ACC112 (cell line): ENCODE measurements around the gene SPAST.
"Not testable (repeated sequence)": the region's sequence is repeated elsewhere in the genome, so short reads cannot be mapped to it uniquely, and the experiment has no call there.

Source experiments
- H2AFZ ChIP-seq: fragments of 200-600 bp; sonication (generic); one replicate; pipeline ENCODE4 v1.6.0; 2017; ENCODE audit warnings: antibody characterized with exemption, low read length; ENCODE audit not compliant: unreplicated experiment
- H3K27ac ChIP-seq: fragments of 200-600 bp; sonication (generic); 2 replicates; pipeline ENCODE4 v1.5.1; 2014; ENCODE audit warnings: low read depth, mild to moderate bottlenecking, antibody characterized with exemption, low read length, moderate library complexity
- H3K27me3 ChIP-seq: fragments of 200-600 bp; sonication (generic); 2 replicates; pipeline ENCODE4 v1.6.1; 2014; ENCODE audit warnings: mild to moderate bottlenecking, antibody characterized with exemption, low read length, moderate library complexity, mixed read lengths; ENCODE audit not compliant: insufficient read depth
- H3K36me3 ChIP-seq: fragments of 200-600 bp; sonication (generic); 2 replicates; pipeline ENCODE4 v1.6.1; 2016; ENCODE audit warnings: mild to moderate bottlenecking, antibody characterized with exemption, low read length, moderate library complexity, mixed read lengths; ENCODE audit not compliant: insufficient read depth
- H3K4me1 ChIP-seq: fragments of 200-600 bp; sonication (generic); one replicate; pipeline ENCODE4 v1.6.1; 2016; ENCODE audit warnings: low read length, mixed read lengths; ENCODE audit not compliant: insufficient read depth, unreplicated experiment, control insufficient read depth
- H3K4me3 ChIP-seq: fragments of 200-600 bp; sonication (generic); 2 replicates; pipeline ENCODE4 v1.5.1; 2014; ENCODE audit warnings: mild to moderate bottlenecking, low read depth, low read length
- H3K79me2 ChIP-seq: fragments of 200-600 bp; sonication (generic); one replicate; pipeline ENCODE4 v1.6.0; 2016; ENCODE audit warnings: low read length; ENCODE audit not compliant: control insufficient read depth, unreplicated experiment, insufficient read depth

Gene SPAST

GRCh38 chr2:32063310-32064020, at the start of gene SPAST:
Gene SPAST (plus strand): TSS chr2:32063556. CDS start chr2:32063832, 276 bp downstream.
- H3K36me3 ChIP-seq = no peaks in the 10 kb centered on the region
- H3K27ac ChIP-seq = peak within 1 kb of the TSS; percentile 67

GRCh38 chr2:32018789-32019482, 44.4 kb upstream of the SPAST start:
- H3K27me3 ChIP-seq, H3K27ac ChIP-seq, H3K4me3 ChIP-seq, H3K36me3 ChIP-seq, H2AFZ ChIP-seq, H3K79me2 ChIP-seq, H3K4me1 ChIP-seq: not testable (repeated sequence)

More at GRCh38 chr2:32063310-32064020, at the start of gene SPAST:
- Histone ChIP-seq H3K27me3 (no peaks in the 10 kb centered on the region), H3K4me1 (peaks cover 5% of the 10 kb centered on the region), H2AFZ (peak within 1 kb of the TSS; percentile 96), H3K4me3 (peak within 1 kb of the TSS; percentile 91), H3K79me2 (peaks cover 8% of the 10 kb centered on the region)

GRCh38 chr2:32034198-32034887, 29.0 kb upstream of the SPAST start:
- not testable (repeated sequence) for H3K4me3 ChIP-seq, H2AFZ ChIP-seq, H3K36me3 ChIP-seq, H3K27me3 ChIP-seq, H3K27ac ChIP-seq
- Histone ChIP-seq H3K79me2 (peaks cover 16% of the 10 kb centered on the region), H3K4me1 (peaks cover 10% of the 10 kb centered on the region)

- H3K27ac ChIP-seq = peak within 1 kb of the TSS; percentile 54
- H3K4me1 ChIP-seq = peaks cover 6% of the 10 kb centered on the region
- peak within 1 kb of the TSS; percentile 90 for H3K4me3 ChIP-seq
- H3K36me3 ChIP-seq = no peaks in the 10 kb centered on the region
- H3K27me3 ChIP-seq = no peaks in the 10 kb centered on the region
- H3K79me2 ChIP-seq = peaks cover 14% of the 10 kb centered on the region
- H2AFZ ChIP-seq = peak within 1 kb of the TSS; percentile 93
These were observed 23.7 kb upstream of the SPAST start, which contains the start of gene DPY30 for GRCh38 chr2:32039447-32040219. Gene DPY30 (minus strand): TSS chr2:32039805. CDS start chr2:32039456, 349 bp downstream.

DNA sequence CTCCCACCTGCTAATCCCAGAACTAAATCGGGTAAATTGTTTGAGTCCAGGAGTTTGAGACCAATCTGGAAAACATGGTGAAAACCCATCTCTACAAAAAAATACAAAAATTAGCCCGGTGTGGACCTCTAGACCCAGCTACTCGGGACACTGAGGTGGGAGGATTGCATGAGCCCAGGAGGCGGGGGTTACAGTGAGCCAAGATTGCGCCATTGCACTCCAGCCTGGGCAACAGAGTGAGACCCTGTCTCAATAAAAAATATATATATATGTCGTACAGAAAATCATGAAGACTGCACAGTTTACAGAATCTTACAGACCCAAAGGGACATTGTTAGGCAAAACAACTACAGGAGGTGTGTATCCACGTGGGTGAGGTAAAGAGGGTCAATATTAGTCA, 19.8 kb upstream of the SPAST start:
- Histone ChIP-seq H3K36me3 (no peaks in the 10 kb centered on the region), H3K27ac (no peak overlapping the region), H3K79me2 (peaks cover 10% of the 10 kb centered on the region), H3K4me3 (no peak overlapping the region), H3K4me1 (peaks cover 5% of the 10 kb centered on the region), H2AFZ (no peak overlapping the region), H3K27me3 (no peaks in the 10 kb centered on the region)

DNA sequence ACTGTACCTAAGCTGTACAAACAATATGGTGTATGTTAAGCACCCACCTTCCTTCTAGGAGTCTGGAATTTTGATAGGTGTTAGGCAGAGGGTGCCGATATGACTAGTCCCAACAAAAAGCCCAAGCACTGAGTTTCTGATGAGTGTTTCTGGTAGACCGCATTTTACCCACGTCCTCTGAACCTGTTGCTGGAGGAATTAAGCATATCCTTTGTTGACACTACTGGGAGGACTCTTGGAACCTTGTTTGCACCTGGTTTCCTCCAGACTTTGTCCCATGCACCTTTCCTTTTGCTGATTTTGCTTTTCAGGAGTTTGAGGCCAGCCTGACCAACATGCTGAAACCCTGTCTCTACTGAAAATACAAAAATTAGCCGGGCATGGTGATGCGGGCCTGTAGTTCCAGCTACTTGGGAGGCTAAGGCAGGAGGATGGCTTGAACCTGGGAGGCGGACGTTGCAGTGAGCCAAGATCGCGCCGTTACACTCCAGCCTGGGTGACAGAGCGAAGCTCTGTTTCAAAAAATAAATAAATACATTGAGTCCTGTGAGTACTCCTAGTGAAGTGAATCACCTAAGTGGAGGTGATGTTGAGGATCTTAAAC, 11.4 kb upstream of the SPAST start:
- Histone ChIP-seq H3K4me1 (no peaks in the 10 kb centered on the region), H3K27me3 (no peaks in the 10 kb centered on the region), H3K36me3 (no peaks in the 10 kb centered on the region), H3K79me2 (no peaks in the 10 kb centered on the region), H3K4me3 (no peak overlapping the region), H2AFZ (no peak overlapping the region), H3K27ac (no peak overlapping the region)

- not testable (repeated sequence) for H3K79me2 ChIP-seq, H3K36me3 ChIP-seq, H3K4me1 ChIP-seq, H3K27me3 ChIP-seq, H2AFZ ChIP-seq, H3K27ac ChIP-seq, H3K4me3 ChIP-seq
These were observed 8.8 kb upstream of the SPAST start for GRCh38 chr2:32054583-32054982.

DNA sequence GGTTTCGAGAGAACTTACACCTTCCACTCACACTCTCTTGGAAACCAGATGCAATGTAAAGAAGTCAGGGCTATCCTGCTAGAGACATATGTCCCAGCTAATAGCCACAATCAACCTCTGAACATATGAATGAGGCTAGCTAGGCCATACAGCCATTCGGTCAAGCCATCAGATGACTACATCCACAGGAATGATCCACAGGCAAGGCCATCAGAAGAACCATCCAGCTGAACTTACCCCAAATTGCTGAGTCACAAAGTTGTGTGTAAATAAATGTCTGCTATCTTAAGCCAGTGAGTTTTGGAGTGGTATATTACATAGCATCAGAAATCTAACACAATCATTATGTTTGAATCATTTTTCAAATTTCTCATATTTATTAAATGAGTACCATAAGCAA, 5.2 kb upstream of the SPAST start:
- H2AFZ ChIP-seq = no peak overlapping the region
- no peak overlapping the region for H3K27ac ChIP-seq
- no peaks in the 10 kb centered on the region for H3K79me2 ChIP-seq
- no peaks in the 10 kb centered on the region for H3K36me3 ChIP-seq
- peaks cover 2% of the 10 kb centered on the region for H3K4me1 ChIP-seq
- H3K4me3 ChIP-seq = no peak overlapping the region
- H3K27me3 ChIP-seq = no peaks in the 10 kb centered on the region

DNA sequence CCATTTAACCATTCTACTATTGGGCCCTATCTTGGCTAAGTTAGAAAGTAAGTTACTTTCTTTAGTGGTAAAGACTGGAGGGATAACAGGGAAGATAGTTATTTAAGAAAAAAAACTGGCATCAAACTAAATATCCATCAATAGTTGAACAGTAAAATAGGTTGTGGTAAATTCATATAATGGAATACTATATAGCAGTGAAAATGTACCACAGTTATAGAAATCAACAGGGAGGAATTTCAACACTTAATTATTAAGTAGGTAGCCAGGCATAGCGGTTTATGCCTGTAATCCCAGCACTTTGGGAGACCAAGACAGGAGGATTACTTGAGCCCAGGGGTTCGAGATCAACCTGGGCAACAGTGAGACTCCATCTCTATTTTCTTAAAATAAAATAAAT, 3.1 kb upstream of the SPAST start:
- Histone ChIP-seq H3K27ac (no peak overlapping the region), H3K4me1 (peaks cover 5% of the 10 kb centered on the region), H3K27me3 (no peaks in the 10 kb centered on the region)

DNA sequence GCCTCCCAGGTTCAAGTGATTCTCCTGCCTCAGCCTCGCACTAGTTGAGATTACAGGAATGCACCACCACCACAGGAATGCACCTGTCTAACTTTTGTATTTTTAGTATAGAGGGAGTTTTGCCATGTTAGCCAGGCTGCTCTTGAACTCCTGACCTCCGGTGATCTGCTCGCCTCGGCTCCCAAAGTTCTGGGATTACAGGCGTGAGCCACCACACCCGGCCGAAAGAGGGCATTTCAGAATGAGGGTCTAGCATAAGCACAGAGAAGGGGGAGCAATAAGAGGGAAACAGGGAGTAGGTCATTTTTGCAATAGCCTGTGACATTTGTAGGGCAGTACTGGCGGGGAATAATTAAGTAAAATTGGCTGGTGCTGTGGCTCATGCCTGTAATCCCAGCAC, 1.9 kb upstream of the SPAST start:
- Histone ChIP-seq H2AFZ (no peak overlapping the region), H3K27ac (no peak overlapping the region)

More for the DNA sequence above, 3.1 kb upstream of the SPAST start:
- H3K79me2 ChIP-seq = peaks cover 4% of the 10 kb centered on the region
- H3K36me3 ChIP-seq = no peaks in the 10 kb centered on the region
- no peak overlapping the region for H2AFZ ChIP-seq
- no peak overlapping the region for H3K4me3 ChIP-seq

More for the DNA sequence above, 1.9 kb upstream of the SPAST start:
- peaks cover 5% of the 10 kb centered on the region for H3K4me1 ChIP-seq
- H3K4me3 ChIP-seq = no peak overlapping the region
- no peaks in the 10 kb centered on the region for H3K36me3 ChIP-seq
- no peaks in the 10 kb centered on the region for H3K27me3 ChIP-seq
- H3K79me2 ChIP-seq = peaks cover 8% of the 10 kb centered on the region
